SK-N-SH (cell line): Measurements from ENCODE around the gene FLT1. TPM values are rescaled to one million over a fixed set of nuclear protein-coding genes. Genes with fewer than 3 reads are reported as not detected.

Source experiments
- CTCF ChIA-PET: fragments of 300-600, 350-600 bp; formaldehyde crosslinking; extraction: SDS; loops from one replicate; lab custom pipeline; 2021; lab: Yijun Ruan, JAX
- POLR2A ChIA-PET: fragments of 350-600 bp; sonication (Branson Sonifier 250); formaldehyde crosslinking; extraction: SDS; loops from one replicate; lab custom pipeline; 2020; ENCODE audit warnings: antibody characterized with exemption, inconsistent platforms; lab: Yijun Ruan, JAX
- DNase-seq: peaks from one replicate; pipeline ENCODE4 v3.0.0; 2012
- H2AFZ ChIP-seq: fragments of 200-600 bp; sonication (generic); 2 replicates; pipeline ENCODE4 v1.8.1; 2016; ENCODE audit warnings: antibody characterized with exemption, mild to moderate bottlenecking, low read depth
- H3F3A ChIP-seq: fragments of 200-600 bp; sonication (generic); replicated peaks from 2 replicates; pipeline ENCODE3; 2016; ENCODE audit warnings: antibody characterized with exemption, mild to moderate bottlenecking; ENCODE audit not compliant: insufficient read depth
- H3K27ac ChIP-seq, 2 experiments: fragments of 200-500 bp in 1 of 2; fragments of 200-600 bp in 1 of 2; sonication (Bioruptor generic) in 1 of 2; sonication (generic), shearing (Covaris generic) in 1 of 2; 2 replicates each; pipeline versions ENCODE4 v1.5.1 to v1.6.1; 2014 to 2016; ENCODE audit warnings: low read depth in 2 of 2, inconsistent platforms in 1 of 2, low read length in 1 of 2, mild to moderate bottlenecking in 1 of 2, mixed read lengths in 1 of 2
- H3K27me3 ChIP-seq: fragments of 200-600 bp; sonication (generic), shearing (Covaris generic); 2 replicates; pipeline ENCODE4 v1.6.1; 2016; ENCODE audit warnings: mixed run types; ENCODE audit not compliant: insufficient read depth
- H3K36me3 ChIP-seq, 2 experiments: fragments of 200-500 bp in 1 of 2; fragments of 200-600 bp in 1 of 2; sonication (Bioruptor generic) in 1 of 2; sonication (generic) in 1 of 2; replicated peaks in 1 of 2; 2 replicates each; pipeline versions ENCODE3 to v1.5.1; 2014 to 2016; ENCODE audit warnings: low read length in 1 of 2, mild to moderate bottlenecking in 1 of 2; ENCODE audit not compliant: insufficient read depth in 2 of 2, control insufficient read depth in 1 of 2
- H3K4me1 ChIP-seq, 2 experiments: fragments of 200-500 bp in 1 of 2; fragments of 200-600 bp in 1 of 2; sonication (Bioruptor generic) in 1 of 2; sonication (generic), shearing (Covaris generic) in 1 of 2; 2 replicates each; pipeline versions ENCODE4 v1.5.1 to v1.6.1; 2014 to 2016; ENCODE audit warnings: low read depth in 1 of 2, low read length in 1 of 2, mixed run types in 1 of 2; ENCODE audit not compliant: insufficient read depth in 2 of 2, control insufficient read depth in 1 of 2
- H3K4me2 ChIP-seq: fragments of 200-600 bp; sonication (generic), shearing (Covaris generic); 2 replicates; pipeline ENCODE4 v1.6.1; 2017; ENCODE audit warnings: mixed run types
- H3K4me3 ChIP-seq, 2 experiments: fragments of 200-500 bp in 1 of 2; fragments of 200-600 bp in 1 of 2; sonication (Bioruptor generic) in 1 of 2; sonication (generic), shearing (Covaris generic) in 1 of 2; 2 replicates each; pipeline versions ENCODE4 v1.5.1 to v1.8.1; 2014 to 2016; ENCODE audit warnings: low read depth in 2 of 2, inconsistent platforms in 1 of 2, low read length in 1 of 2, mild to moderate bottlenecking in 1 of 2, mixed read lengths in 1 of 2, moderate library complexity in 1 of 2
- H3K79me2 ChIP-seq: fragments of 200-600 bp; sonication (generic); 2 replicates; pipeline ENCODE4 v1.8.1; 2017; ENCODE audit warnings: mild to moderate bottlenecking; ENCODE audit not compliant: insufficient read depth
- H3K9ac ChIP-seq: fragments of 200-600 bp; sonication (generic); 2 replicates; pipeline ENCODE4 v1.6.1; 2017; ENCODE audit warnings: mixed run types
- H3K9me2 ChIP-seq: fragments of 200-600 bp; sonication (generic); 2 replicates; pipeline ENCODE4 v1.6.1; 2017; ENCODE audit warnings: mixed run types
- H3K9me3 ChIP-seq: fragments of 200-600 bp; sonication (generic); 2 replicates; pipeline ENCODE4 v1.6.1; 2017; ENCODE audit warnings: mixed run types, mild to moderate bottlenecking, moderate library complexity
- H4K20me1 ChIP-seq: fragments of 200-600 bp; sonication (generic); 2 replicates; pipeline ENCODE4 v1.6.1; 2017; ENCODE audit warnings: mild to moderate bottlenecking, mixed run types; ENCODE audit not compliant: insufficient read depth
- ELF1 ChIP-seq: IDR thresholded peaks from 2 replicates; pipeline ENCODE4 v1.4.0; 2012
- EP300 ChIP-seq, 2 experiments: IDR thresholded peaks; 2 replicates each; pipeline versions ENCODE4 v1.4.0 to v1.6.1; 2012; ENCODE audit warnings: borderline replicate concordance in 1 of 2, low read depth in 1 of 2, low read length in 1 of 2
- EZH2phosphoT487 ChIP-seq: fragments of 200-600 bp; sonication (generic); IDR thresholded peaks from 2 replicates; pipeline ENCODE4 v1.6.1; 2017; ENCODE audit warnings: low read depth, mixed run types, mild to moderate bottlenecking, antibody characterized with exemption, moderate library complexity, borderline replicate concordance
- FOXJ3 ChIP-seq: sonication (generic); formaldehyde crosslinking; IDR thresholded peaks from 2 replicates; pipeline ENCODE4 v1.5.1; 2020; ENCODE audit warnings: mild to moderate bottlenecking, missing genetic modification reagents
- FOXM1 ChIP-seq: IDR thresholded peaks from 2 replicates; pipeline ENCODE4 v1.4.0; 2012; ENCODE audit warnings: low read depth, mild to moderate bottlenecking
- GABPA ChIP-seq: IDR thresholded peaks from 2 replicates; pipeline ENCODE4 v1.4.0; 2012; ENCODE audit warnings: low read depth, mild to moderate bottlenecking
- GATA2 ChIP-seq: sonication (generic); formaldehyde crosslinking; IDR thresholded peaks from 2 replicates; pipeline ENCODE4 v1.5.0; 2020; ENCODE audit warnings: mild to moderate bottlenecking, missing genetic modification reagents
- IRF3 ChIP-seq: fragments of 150-350 bp; IDR thresholded peaks from 2 replicates; pipeline ENCODE4 v1.6.1; 2016; ENCODE audit warnings: mild to moderate bottlenecking, low read depth, low read length
- JUND ChIP-seq: IDR thresholded peaks from 2 replicates; pipeline ENCODE4 v1.4.0; 2012
- MAX ChIP-seq: IDR thresholded peaks from 2 replicates; pipeline ENCODE4 v1.4.0; 2012; ENCODE audit warnings: low read depth
- MEF2A ChIP-seq: IDR thresholded peaks from 2 replicates; pipeline ENCODE4 v1.4.0; 2012; ENCODE audit warnings: low read depth, borderline replicate concordance
- MXI1 ChIP-seq: IDR thresholded peaks from 2 replicates; pipeline ENCODE4 v1.6.1; 2012; ENCODE audit warnings: mild to moderate bottlenecking, low read depth, low read length, improper control_type of control experiment
- POLR2AphosphoS5 ChIP-seq: IDR thresholded peaks from 2 replicates; pipeline ENCODE4 v1.6.1; 2012; ENCODE audit warnings: low read depth, low read length
- RFX5 ChIP-seq: IDR thresholded peaks from 2 replicates; pipeline ENCODE4 v1.6.1; 2012; ENCODE audit warnings: mild to moderate bottlenecking, improper control_type of control experiment, low read length
- SIN3A ChIP-seq: IDR thresholded peaks from 2 replicates; pipeline ENCODE4 v1.6.1; 2012; ENCODE audit warnings: low read depth, mild to moderate bottlenecking, low read length, moderate library complexity, borderline replicate concordance
- TAF1 ChIP-seq: IDR thresholded peaks from 2 replicates; pipeline ENCODE4 v1.6.1; 2012; ENCODE audit warnings: low read depth, mild to moderate bottlenecking, low read length, moderate library complexity, borderline replicate concordance
- TCF12 ChIP-seq: IDR thresholded peaks from 2 replicates; pipeline ENCODE4 v1.4.0; 2012
- USF2 ChIP-seq: fragments of 150-350 bp; IDR thresholded peaks from 2 replicates; pipeline ENCODE4 v1.6.1; 2017; ENCODE audit warnings: antibody characterized with exemption, low read length, low read depth, borderline replicate concordance
- YY1 ChIP-seq: IDR thresholded peaks from 2 replicates; pipeline ENCODE4 v1.4.0; 2012; ENCODE audit warnings: low read depth, mild to moderate bottlenecking
- WGBS: methylation state at CpG from one replicate; pipeline ENCODE4 v1.1.6; 2017; ENCODE audit warnings: low lambda C conversion rate; 5-methylcytosine and 5-hydroxymethylcytosine counted together
- polyA plus RNA-seq, 3 experiments: library from polyadenylated mRNA; depleted of rRNA; stranded (reverse); fragments of >200 nt; gene quantifications; 2 replicates each; pipeline ENCODE4 v1.2.3, GENCODE V29; 2012

Gene FLT1
- polyA plus RNA-seq, 1 of the 3 experiments (the other 2 are of a cell fraction), result 0.20 TPM

- no peaks in the 10 kb centered on the region for H3K4me1 ChIP-seq
- no peaks in the 10 kb centered on the region for H3K79me2 ChIP-seq
- no peak for TF ChIP-seq GABPA
- no peak for TF ChIP-seq TCF12
- no peak for TF ChIP-seq POLR2AphosphoS5
- no peak for TF ChIP-seq EP300 (IDR thresholded peaks at IDR 0.05; ENCODE audit: borderline replicate concordance in 1 of 2, low read depth in 1 of 2, low read length in 1 of 2)
- no peak for TF ChIP-seq MAX
- TF ChIP-seq RFX5, result no peak
- no peak for TF ChIP-seq FOXM1
- TF ChIP-seq TAF1, result no peak
- TF ChIP-seq FOXJ3 (CRISPR knock-in tag), result no peak
- no peak for TF ChIP-seq EZH2phosphoT487
- TF ChIP-seq YY1, result no peak
- no peak for TF ChIP-seq GATA2 (CRISPR knock-in tag)
- TF ChIP-seq MEF2A, result no peak
- no peak for TF ChIP-seq MXI1
- TF ChIP-seq SIN3A, result no peak
- TF ChIP-seq USF2, result no peak
- no peak for TF ChIP-seq IRF3
- no peak for TF ChIP-seq ELF1
- no peak for TF ChIP-seq JUND
- H3K27ac ChIP-seq, result no peak overlapping the region
- H3K4me2 ChIP-seq, result no peak overlapping the region
- no peaks in the 10 kb centered on the region for H3K36me3 ChIP-seq
- POLR2A ChIA-PET, result no interaction called here
- H3K9me3 ChIP-seq, result no peaks in the 10 kb centered on the region
- H3K9me2 ChIP-seq, result no peaks in the 10 kb centered on the region
- no peak for DNase-seq
- no peaks in the 10 kb centered on the region for H3F3A ChIP-seq
- CTCF ChIA-PET, result no interaction called here
- peaks cover 17% of the 10 kb centered on the region; the same call in 1 of the 2 replicates for H3K27me3 ChIP-seq
- H3K4me3 ChIP-seq, result no peak overlapping the region
- H2AFZ ChIP-seq, result no peak overlapping the region
- WGBS, result 35% methylated on average over 3 of the region's 3 CpGs
- no peaks in the 10 kb centered on the region for H4K20me1 ChIP-seq
- no peak overlapping the region for H3K9ac ChIP-seq
Measured at GRCh38 chr13:28466151-28466550, 28.8 kb downstream of the FLT1 start.
